Dedifferentiated amniotic fluid mesenchymal stem cell (primary cell): ENCODE results near the gene SRGAP2C.
"Not testable (repeated sequence)": the region's sequence is repeated elsewhere in the genome, so short reads cannot be mapped to it uniquely, and the experiment has no call there.

Source experiments
- DNase-seq: peaks from one replicate; pipeline ENCODE4 v3.0.0-alpha.2; 2016; ENCODE audit errors: extremely low spot score

Gene SRGAP2C

GRCh38 chr1:121384754-121385153 is 200.0 kb downstream of the SRGAP2C start:
- DNase-seq: not testable (repeated sequence)

DNA sequence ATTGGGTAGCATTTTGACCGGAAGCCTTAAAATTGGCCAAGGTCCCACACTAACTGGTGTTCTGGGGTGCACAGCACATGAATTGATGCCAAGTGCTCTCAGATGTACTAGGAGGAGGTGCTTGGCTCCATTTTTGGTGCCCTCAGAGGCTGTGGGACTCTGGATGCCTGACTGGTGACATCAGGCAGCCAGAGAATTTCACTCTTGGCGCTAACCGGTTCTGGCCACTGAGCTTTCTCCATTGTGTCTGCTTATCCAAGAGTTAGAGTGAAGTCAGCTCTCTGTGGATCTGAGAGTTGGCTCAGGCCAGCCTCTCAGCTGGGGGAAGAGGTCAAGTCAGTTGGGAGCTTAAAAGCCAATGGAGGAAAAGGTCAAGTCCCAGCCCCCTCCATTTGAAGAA is 200.4 kb downstream of the SRGAP2C start:
- not testable (repeated sequence) for DNase-seq

DNA sequence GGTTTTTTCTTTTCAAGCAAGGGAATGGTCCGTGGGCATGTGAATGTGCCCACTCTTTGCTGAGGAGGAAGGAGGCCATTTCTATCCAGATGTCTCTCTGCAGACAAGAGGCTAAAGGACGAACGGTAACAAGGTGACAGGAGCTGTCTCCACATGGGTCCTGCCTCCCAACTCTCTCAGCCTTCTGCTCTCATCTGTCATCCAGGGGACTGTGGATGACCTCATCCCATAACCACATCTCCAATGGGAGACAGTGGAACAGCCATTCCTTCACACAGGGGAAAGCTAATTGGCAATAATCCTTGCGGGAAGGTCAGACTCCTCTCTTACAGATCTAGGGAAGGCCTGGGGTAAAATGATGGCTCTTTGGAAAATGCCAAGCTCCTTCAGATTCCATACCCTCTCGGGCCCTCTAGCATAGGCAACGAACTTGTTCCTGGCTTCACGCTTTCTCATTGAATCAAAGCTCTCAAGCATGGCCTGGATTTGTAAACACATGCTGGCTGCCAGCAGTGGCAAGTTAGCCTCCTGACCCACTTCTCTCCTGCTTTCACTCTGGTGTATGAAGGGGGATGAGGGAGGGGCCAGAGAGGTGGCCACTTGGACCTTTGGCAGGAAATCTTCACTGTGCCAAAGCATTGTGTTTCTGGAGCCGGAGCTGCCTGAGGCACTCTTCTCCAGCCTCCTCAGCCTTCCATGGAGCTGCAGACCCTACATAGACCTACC is 201.0 kb downstream of the SRGAP2C start:
- DNase-seq: not testable (repeated sequence)

DNA sequence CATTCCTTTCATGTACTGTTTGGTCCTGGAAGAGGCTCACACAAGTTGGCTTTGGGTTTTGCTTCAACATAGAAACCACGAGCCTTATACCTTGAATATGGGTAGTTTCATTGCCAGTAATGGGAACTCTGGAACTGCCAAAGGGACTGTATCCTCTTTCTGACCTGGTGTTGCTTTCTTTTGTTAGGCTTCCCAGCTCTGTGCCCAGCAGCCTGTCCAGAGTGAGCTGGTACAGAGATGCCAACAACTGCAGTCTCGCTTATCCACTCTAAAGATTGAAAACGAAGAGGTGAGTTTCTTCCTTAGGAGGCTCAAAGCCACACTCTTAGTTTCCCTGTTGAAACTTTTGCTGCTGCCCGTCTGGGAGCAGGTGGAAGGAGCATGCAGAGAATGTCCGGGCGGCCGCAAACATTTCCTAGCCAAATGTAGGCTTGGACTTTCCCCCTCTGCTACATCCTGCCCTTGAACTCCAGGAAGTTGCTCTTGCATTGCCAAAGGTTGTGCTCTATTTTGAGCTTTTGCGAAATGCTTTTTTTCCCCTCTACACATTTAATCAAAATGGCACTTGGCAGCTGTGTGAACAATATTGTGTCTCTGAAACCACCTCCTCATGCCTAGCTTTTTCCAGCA is 201.7 kb downstream of the SRGAP2C start:
- not testable (repeated sequence) for DNase-seq

DNA sequence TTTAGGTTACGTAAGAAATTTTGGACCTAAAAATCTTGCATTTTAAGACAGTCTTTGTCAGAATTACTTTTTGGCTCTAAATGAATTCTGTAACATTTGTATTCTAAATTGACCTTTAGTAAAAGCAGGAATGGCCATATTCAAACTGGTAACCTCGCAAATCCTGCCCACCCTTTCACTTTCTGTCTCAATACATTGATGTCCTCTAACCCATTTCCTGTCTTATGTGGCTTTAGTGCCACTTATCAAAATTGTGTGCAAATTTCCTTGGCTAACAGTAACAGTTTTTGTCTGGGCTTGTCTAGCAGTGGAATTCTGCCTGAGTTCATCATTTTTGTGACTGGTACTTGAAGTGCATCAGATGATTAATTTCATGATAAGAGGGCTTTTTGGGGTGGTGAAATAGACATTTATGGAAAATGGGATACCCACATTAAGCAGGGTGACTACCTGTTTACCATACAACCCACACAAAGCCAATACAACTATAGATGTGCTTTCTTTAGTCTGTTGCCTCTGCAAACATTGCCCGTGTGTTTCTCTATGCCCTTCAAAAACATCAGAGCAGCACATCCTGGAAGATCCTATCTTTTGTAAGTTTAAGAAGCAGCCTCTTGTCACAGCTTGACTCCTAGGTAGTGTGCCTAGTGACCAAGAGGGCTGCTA is 205.3 kb downstream of the SRGAP2C start:
- not testable (repeated sequence) for DNase-seq

DNA sequence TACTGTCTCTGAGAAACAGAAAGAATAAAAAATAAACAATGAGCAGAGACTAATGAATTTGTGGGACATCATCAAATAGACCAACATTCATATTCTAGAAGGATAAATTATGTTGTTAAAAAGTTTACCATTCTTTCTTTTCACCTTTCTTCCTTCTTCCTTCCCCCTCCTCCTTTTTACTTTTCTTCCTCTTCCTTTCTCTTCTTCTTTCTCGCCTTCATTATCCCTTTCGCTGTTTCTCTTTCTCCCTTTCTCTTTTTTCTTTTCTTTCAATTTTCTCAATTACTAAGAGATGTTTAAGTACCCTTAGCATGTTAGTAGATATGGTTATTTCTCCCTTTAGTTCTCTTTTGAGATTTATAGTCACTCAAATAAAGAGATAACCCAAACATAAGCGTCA is 207.4 kb downstream of the SRGAP2C start:
- DNase-seq: not testable (repeated sequence)

DNA sequence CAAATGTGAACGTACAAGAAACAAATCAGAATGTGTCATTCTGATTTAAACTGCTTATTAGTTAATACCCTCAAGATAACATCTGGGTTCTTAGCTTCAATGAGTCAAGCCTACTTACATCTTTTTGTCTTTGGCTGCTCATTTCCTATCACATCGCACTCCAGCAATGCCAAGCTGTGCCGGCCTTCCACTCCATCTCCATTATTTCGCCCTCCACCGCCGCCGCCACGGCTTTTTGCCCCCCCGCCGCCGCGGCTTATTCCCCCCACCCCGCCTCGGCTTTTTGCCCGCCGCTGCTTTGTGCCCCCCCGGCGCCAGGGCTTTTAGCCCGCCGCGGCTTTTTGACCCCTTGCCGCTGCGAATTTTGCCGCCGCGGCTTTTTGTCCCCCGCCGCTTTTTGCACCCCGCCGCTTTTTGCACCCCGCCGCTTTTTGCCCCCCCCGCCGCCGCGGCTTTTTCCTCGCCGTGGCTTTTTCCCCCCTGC is 211.0 kb downstream of the SRGAP2C start:
- not testable (repeated sequence) for DNase-seq

GRCh38 chr1:121396335-121397081 is 211.7 kb downstream of the SRGAP2C start:
- DNase-seq: not testable (repeated sequence)

- not testable (repeated sequence) for DNase-seq
Measured at GRCh38 chr1:121397101-121397500, 212.3 kb downstream of the SRGAP2C start.

DNA sequence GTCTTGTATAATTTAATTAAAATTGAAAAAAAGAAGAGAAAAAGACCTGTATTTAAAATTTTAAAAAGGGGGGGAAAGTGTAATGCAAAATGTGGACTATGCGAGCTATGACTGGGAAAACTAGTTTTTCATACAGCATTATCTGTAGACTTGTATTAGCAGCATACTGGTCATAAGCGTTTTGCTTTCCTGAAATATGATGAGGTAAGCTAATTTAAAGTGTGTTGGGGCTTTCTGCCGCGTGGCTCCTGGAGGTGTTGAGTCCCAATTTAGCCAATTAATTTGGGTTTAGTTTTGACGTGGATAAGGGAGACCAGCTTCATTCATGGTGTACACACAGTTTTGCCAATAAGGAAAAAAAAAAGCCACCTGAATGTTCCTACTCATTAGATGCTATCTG is 214.4 kb downstream of the SRGAP2C start:
- DNase-seq: not testable (repeated sequence)

DNA sequence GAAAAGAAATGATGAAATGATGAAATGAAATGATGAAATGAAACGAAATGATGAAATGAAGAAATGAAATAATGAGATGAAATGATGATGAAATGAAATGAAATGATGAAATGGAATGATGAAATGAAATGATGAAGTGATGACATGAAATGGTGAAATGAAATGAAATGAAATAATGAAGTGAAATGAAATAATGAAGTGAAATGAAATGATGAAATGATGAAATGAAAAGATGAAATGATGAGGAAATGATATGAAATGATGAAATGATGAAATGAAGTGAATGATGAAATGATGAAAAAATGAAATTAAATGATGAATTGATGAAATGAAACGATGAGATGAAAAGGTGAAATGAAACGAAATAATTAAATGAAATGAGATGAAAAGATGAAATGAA is 215.3 kb downstream of the SRGAP2C start:
- not testable (repeated sequence) for DNase-seq

GRCh38 chr1:121400541-121401310 is 216.0 kb downstream of the SRGAP2C start:
- DNase-seq: not testable (repeated sequence)

DNA sequence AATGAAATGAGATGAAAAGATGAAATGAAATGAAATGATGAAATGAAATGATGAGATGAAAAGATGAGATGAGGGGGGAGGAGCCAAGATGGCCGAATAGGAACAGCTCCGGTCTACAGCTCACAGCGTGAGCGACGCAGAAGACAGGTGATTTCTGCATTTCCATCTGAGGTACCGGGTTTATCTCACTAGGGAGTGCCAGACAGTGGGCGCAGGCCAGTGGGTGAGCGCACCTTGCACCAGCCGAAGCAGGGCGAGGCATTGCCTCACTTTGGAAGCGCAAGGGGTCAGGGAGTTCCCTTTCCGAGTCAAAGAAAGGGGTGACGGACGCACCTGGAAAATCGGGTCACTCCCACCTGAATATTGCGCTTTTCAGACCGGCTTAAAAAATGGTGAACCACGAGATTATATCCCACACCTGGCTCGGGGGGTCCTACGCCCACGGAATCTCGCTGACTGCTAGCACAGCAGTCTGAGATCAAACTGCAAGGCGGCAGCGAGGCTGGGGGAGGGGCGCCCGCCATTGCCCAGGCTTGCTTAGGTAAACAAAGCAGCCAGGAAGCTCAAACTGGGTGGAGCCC is 216.7 kb downstream of the SRGAP2C start:
- not testable (repeated sequence) for DNase-seq

DNA sequence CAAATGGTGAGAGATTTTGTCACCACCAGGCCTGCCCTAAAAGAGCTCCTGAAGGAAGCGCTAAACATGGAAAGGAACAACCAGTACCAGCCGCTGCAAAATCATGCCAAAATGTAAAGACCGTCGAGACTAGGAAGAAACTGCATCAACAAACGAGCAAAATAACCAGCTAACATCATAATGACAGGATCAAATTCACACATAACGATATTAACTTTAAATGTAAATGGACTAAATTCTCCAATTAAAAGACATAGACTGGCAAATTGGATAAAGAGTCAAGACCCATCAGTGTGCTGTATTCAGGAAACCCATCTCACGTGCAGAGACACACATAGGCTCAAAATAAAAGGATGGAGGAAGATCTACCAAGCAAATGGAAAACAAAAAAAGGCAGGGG is 218.5 kb downstream of the SRGAP2C start:
- not testable (repeated sequence) for DNase-seq

- DNase-seq: no peak
Measured at GRCh38 chr1:121408354-121408753, 223.6 kb downstream of the SRGAP2C start.

GRCh38 chr1:121413821-121414220 is 229.0 kb downstream of the SRGAP2C start:
- no peak for DNase-seq

DNA sequence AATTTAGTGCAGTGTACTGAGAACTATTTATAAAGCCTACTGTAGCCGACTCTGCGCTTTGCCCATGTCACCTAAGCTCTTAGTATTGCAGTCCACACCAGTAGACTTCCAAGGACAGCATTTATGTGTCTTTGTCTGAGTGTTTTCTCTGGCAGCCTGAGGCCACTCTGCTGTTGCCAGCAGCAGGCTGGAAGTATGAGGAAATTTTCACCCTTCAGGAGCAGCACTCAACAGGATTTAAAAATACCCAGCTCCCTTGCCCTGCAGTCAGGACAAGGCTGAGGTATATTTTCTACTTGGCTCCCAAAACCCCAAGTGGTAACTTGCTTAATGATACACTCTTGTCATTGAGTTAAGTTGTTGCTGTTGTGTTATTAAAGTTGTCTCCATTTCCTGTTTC is 230.1 kb downstream of the SRGAP2C start:
- DNase-seq: no peak

GRCh38 chr1:121417325-121417923 is 232.6 kb downstream of the SRGAP2C start:
- DNase-seq: no peak

- no peak for DNase-seq
Measured at GRCh38 chr1:121418369-121419049, 233.7 kb downstream of the SRGAP2C start.
